Measurements from ENCODE around the gene REXO1. TPM values are rescaled to one million over a fixed set of nuclear protein-coding genes. Genes with fewer than 3 reads are reported as not detected.

Gene REXO1
- total and polyA plus RNA-seq, 9 of the 15 experiments (the other 6 are each of a cell fraction or from before 2014, with no cell fraction given), result 0.04 to 63.3 (median 15.8) TPM

GRCh38 chr19:1768248-1768647, 80.0 kb downstream of the REXO1 start (continued):
- TF ChIP-seq, protein P1, sequence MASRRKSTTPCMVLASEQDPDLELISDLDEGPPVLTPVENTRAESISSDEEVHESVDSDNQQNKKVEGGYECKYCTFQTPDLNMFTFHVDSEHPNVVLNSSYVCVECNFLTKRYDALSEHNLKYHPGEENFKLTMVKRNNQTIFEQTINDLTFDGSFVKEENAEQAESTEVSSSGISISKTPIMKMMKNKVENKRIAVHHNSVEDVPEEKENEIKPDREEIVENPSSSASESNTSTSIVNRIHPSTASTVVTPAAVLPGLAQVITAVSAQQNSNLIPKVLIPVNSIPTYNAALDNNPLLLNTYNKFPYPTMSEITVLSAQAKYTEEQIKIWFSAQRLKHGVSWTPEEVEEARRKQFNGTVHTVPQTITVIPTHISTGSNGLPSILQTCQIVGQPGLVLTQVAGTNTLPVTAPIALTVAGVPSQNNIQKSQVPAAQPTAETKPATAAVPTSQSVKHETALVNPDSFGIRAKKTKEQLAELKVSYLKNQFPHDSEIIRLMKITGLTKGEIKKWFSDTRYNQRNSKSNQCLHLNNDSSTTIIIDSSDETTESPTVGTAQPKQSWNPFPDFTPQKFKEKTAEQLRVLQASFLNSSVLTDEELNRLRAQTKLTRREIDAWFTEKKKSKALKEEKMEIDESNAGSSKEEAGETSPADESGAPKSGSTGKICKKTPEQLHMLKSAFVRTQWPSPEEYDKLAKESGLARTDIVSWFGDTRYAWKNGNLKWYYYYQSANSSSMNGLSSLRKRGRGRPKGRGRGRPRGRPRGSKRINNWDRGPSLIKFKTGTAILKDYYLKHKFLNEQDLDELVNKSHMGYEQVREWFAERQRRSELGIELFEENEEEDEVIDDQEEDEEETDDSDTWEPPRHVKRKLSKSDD (conservative IDR thresholded peaks at IDR 0.05; ENCODE audit: low read length), result no peak
- no peak for TF ChIP-seq DPF2 (IDR thresholded peaks at IDR 0.05)
- no peak for TF ChIP-seq MXD1 (CRISPR knock-in tag; IDR thresholded peaks at IDR 0.05; ENCODE audit: borderline replicate concordance, poor library complexity, severe bottlenecking)
- TF ChIP-seq DACH1 (IDR thresholded peaks at IDR 0.05; ENCODE audit: partially characterized antibody), result no peak
- TF ChIP-seq STAG1 (CRISPR knock-in tag; IDR thresholded peaks at IDR 0.05; ENCODE audit: borderline replicate concordance), result peak; percentile 35; the same call in 1 of the 2 replicates
- TF ChIP-seq CTCF (IDR thresholded peaks at IDR 0.05 in 2 of 3, conservative IDR thresholded peaks at IDR 0.05 in 1 of 3; ENCODE audit: insufficient read depth in 2 of 3, low read depth in 1 of 3, low read length in 3 of 3), result peak; percentile 47 to 54 (median 53); a peak in 5 of 6 replicates
- TF ChIP-seq RAD21 (CRISPR knock-in tag; conservative IDR thresholded peaks at IDR 0.05 in 1 of 2, IDR thresholded peaks at IDR 0.05 in 1 of 2), result peak in 1 of 2 experiments; percentile 38; a peak in 2 of 4 replicates
- no peak for TF ChIP-seq HMGXB4 (CRISPR knock-in tag; IDR thresholded peaks at IDR 0.05)
- TF ChIP-seq KAT8 (IDR thresholded peaks at IDR 0.05; ENCODE audit: low read depth), result no peak
- TF ChIP-seq TCF7 (IDR thresholded peaks at IDR 0.05; ENCODE audit: borderline replicate concordance), result no peak
- no peak for TF ChIP-seq MEF2A (IDR thresholded peaks at IDR 0.05; ENCODE audit: control insufficient read depth, low read depth, low read length)
- TF ChIP-seq, protein P2, sequence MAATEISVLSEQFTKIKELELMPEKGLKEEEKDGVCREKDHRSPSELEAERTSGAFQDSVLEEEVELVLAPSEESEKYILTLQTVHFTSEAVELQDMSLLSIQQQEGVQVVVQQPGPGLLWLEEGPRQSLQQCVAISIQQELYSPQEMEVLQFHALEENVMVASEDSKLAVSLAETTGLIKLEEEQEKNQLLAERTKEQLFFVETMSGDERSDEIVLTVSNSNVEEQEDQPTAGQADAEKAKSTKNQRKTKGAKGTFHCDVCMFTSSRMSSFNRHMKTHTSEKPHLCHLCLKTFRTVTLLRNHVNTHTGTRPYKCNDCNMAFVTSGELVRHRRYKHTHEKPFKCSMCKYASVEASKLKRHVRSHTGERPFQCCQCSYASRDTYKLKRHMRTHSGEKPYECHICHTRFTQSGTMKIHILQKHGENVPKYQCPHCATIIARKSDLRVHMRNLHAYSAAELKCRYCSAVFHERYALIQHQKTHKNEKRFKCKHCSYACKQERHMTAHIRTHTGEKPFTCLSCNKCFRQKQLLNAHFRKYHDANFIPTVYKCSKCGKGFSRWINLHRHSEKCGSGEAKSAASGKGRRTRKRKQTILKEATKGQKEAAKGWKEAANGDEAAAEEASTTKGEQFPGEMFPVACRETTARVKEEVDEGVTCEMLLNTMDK (IDR thresholded peaks at IDR 0.05; ENCODE audit: borderline replicate concordance, insufficient read depth, low read depth, low read length, poor library complexity, severe bottlenecking), result peak; percentile 57
- no peak for TF ChIP-seq MCM5 (IDR thresholded peaks at IDR 0.05; ENCODE audit: low read depth)
- no peak for TF ChIP-seq WHSC1 (IDR thresholded peaks at IDR 0.05; ENCODE audit: low read length)
- no peak for TF ChIP-seq CREB1 (IDR thresholded peaks at IDR 0.05)
- no peak for TF ChIP-seq CREB1 (CRISPR knock-in tag; IDR thresholded peaks at IDR 0.05)
- TF ChIP-seq CHD1 (IDR thresholded peaks at IDR 0.05; ENCODE audit: low read length), result no peak
- no peak for TF ChIP-seq GTF2A2 (tag; IDR thresholded peaks at IDR 0.05)
- TF ChIP-seq ZNF699 (CRISPR knock-in tag; IDR thresholded peaks at IDR 0.05; ENCODE audit: insufficient replicate concordance), result no peak

Data from K562 (cell line).